DOHH2 (cell line): Measurements from ENCODE around the gene AVPI1.

Source experiments
- EZH2phosphoT487 ChIP-seq: fragments of 200-600 bp; sonication (generic); IDR thresholded peaks from 2 replicates; pipeline ENCODE4 v1.6.1; 2017; ENCODE audit warnings: borderline replicate concordance, mild to moderate bottlenecking, antibody characterized with exemption, low read length, moderate library complexity, mixed read lengths
- TF ChIP-seq, protein P1 (sequence below): fragments of 200-600 bp; sonication (generic); IDR thresholded peaks from one replicate; pipeline ENCODE4 v1.5.1; 2014; ENCODE audit warnings: antibody characterized with exemption, mild to moderate bottlenecking, low read depth, low read length; ENCODE audit not compliant: poor library complexity, severe bottlenecking

GRCh38 chr10:97666992-97667391, 20.0 kb downstream of the AVPI1 start:
- TF ChIP-seq, protein P1, sequence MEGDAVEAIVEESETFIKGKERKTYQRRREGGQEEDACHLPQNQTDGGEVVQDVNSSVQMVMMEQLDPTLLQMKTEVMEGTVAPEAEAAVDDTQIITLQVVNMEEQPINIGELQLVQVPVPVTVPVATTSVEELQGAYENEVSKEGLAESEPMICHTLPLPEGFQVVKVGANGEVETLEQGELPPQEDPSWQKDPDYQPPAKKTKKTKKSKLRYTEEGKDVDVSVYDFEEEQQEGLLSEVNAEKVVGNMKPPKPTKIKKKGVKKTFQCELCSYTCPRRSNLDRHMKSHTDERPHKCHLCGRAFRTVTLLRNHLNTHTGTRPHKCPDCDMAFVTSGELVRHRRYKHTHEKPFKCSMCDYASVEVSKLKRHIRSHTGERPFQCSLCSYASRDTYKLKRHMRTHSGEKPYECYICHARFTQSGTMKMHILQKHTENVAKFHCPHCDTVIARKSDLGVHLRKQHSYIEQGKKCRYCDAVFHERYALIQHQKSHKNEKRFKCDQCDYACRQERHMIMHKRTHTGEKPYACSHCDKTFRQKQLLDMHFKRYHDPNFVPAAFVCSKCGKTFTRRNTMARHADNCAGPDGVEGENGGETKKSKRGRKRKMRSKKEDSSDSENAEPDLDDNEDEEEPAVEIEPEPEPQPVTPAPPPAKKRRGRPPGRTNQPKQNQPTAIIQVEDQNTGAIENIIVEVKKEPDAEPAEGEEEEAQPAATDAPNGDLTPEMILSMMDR = no peak
- TF ChIP-seq EZH2phosphoT487 = no peak
